ENCODE results near the gene ZNRF1. TPM values are rescaled to one million over a fixed set of nuclear protein-coding genes. Genes with fewer than 3 reads are reported as not detected.

ZNRF1 gene
- total and polyA plus RNA-seq, 2 of the 13 experiments (the other 11 are each of a cell fraction or from before 2014, with no cell fraction given), result 43.9 to 58.7 TPM

GRCh38 chr16:74984529-74985296 lies 14.1 kb upstream of the ZNRF1 start, which contains the start of gene WDR59 (continued):
- TF ChIP-seq HOXA5 (CRISPR knock-in tag; IDR thresholded peaks at IDR 0.05), result 0 out of 2 replicates have a peak, but pooled peaks have one; percentile 60
- TF ChIP-seq, protein P1, sequence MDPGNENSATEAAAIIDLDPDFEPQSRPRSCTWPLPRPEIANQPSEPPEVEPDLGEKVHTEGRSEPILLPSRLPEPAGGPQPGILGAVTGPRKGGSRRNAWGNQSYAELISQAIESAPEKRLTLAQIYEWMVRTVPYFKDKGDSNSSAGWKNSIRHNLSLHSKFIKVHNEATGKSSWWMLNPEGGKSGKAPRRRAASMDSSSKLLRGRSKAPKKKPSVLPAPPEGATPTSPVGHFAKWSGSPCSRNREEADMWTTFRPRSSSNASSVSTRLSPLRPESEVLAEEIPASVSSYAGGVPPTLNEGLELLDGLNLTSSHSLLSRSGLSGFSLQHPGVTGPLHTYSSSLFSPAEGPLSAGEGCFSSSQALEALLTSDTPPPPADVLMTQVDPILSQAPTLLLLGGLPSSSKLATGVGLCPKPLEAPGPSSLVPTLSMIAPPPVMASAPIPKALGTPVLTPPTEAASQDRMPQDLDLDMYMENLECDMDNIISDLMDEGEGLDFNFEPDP (CRISPR knock-in tag; conservative IDR thresholded peaks at IDR 0.05), result peak; percentile 96; the same call in 1 of the 2 replicates
- TF ChIP-seq, protein P2, sequence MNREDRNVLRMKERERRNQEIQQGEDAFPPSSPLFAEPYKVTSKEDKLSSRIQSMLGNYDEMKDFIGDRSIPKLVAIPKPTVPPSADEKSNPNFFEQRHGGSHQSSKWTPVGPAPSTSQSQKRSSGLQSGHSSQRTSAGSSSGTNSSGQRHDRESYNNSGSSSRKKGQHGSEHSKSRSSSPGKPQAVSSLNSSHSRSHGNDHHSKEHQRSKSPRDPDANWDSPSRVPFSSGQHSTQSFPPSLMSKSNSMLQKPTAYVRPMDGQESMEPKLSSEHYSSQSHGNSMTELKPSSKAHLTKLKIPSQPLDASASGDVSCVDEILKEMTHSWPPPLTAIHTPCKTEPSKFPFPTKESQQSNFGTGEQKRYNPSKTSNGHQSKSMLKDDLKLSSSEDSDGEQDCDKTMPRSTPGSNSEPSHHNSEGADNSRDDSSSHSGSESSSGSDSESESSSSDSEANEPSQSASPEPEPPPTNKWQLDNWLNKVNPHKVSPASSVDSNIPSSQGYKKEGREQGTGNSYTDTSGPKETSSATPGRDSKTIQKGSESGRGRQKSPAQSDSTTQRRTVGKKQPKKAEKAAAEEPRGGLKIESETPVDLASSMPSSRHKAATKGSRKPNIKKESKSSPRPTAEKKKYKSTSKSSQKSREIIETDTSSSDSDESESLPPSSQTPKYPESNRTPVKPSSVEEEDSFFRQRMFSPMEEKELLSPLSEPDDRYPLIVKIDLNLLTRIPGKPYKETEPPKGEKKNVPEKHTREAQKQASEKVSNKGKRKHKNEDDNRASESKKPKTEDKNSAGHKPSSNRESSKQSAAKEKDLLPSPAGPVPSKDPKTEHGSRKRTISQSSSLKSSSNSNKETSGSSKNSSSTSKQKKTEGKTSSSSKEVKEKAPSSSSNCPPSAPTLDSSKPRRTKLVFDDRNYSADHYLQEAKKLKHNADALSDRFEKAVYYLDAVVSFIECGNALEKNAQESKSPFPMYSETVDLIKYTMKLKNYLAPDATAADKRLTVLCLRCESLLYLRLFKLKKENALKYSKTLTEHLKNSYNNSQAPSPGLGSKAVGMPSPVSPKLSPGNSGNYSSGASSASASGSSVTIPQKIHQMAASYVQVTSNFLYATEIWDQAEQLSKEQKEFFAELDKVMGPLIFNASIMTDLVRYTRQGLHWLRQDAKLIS (CRISPR knock-in tag; IDR thresholded peaks at IDR 0.05), result peak; percentile 91; the same call in 1 of the 2 replicates
- TF ChIP-seq RORA (CRISPR knock-in tag; IDR thresholded peaks at IDR 0.05), result no peak
- no peak for TF ChIP-seq HHEX (CRISPR knock-in tag; IDR thresholded peaks at IDR 0.05)
- TF ChIP-seq ZFP36 (IDR thresholded peaks at IDR 0.05; ENCODE audit: borderline replicate concordance, low read depth, low read length, partially characterized antibody), result no peak
- no peak for TF ChIP-seq DNMT1 (CRISPR knock-in tag; IDR thresholded peaks at IDR 0.05)
- TF ChIP-seq ZGPAT (CRISPR knock-in tag; IDR thresholded peaks at IDR 0.05), result peak; percentile 79; the same call in 1 of the 2 replicates
- TF ChIP-seq NFKB2 (CRISPR knock-in tag; IDR thresholded peaks at IDR 0.05; ENCODE audit: borderline replicate concordance), result peak; percentile 66; the same call in 1 of the 2 replicates
- 0 out of 2 replicates have a peak, but pooled peaks have one; percentile 19 for TF ChIP-seq ZNF7 (CRISPR knock-in tag; IDR thresholded peaks at IDR 0.05)
- TF ChIP-seq ZNF205 (CRISPR knock-in tag; IDR thresholded peaks at IDR 0.05), result no peak
- TF ChIP-seq YEATS4 (CRISPR knock-in tag; IDR thresholded peaks at IDR 0.05; ENCODE audit: borderline replicate concordance), result peak; percentile 88

Data from HepG2 (cell line).